Measurements from ENCODE around the gene FNIP2.
"Not testable (repeated sequence)": the region's sequence is repeated elsewhere in the genome, so short reads cannot be mapped to it uniquely, and the experiment has no call there.

The FNIP2 gene

GRCh38 chr4:158956918-158957317 lies 188.1 kb downstream of the FNIP2 start:
- not testable (repeated sequence) for DNase-seq (ENCODE audit: low read depth in 2 of 2)

Measured in stimulated activated CD8-positive, alpha-beta memory T cell treated with anti-CD3 and anti-CD28 coated beads, Interleukin-7, amount 100 ng/mL, for 4 hours (primary cell).